GM23248 (cell line): Measurements from ENCODE around the gene ARID1B. TPM values are rescaled to one million over a fixed set of nuclear protein-coding genes. Genes with fewer than 3 reads are reported as not detected.

Source experiments
- DNase-seq: peaks from one replicate; pipeline ENCODE4 v3.0.0-alpha.2; 2015
- H2AFZ ChIP-seq: fragments of 200-600 bp; sonication (generic); 2 replicates; pipeline ENCODE4 v1.6.1; 2016; ENCODE audit warnings: antibody characterized with exemption
- H3F3A ChIP-seq: fragments of 200-600 bp; sonication (generic); 2 replicates; pipeline ENCODE4 v1.6.1; 2016; ENCODE audit warnings: mild to moderate bottlenecking, antibody characterized with exemption, mixed run types; ENCODE audit not compliant: insufficient read depth
- H3K27ac ChIP-seq: fragments of 200-600 bp; sonication (generic); 2 replicates; pipeline ENCODE4 v1.5.1; 2016; ENCODE audit warnings: mild to moderate bottlenecking
- H3K27me3 ChIP-seq: fragments of 200-600 bp; sonication (generic); replicated peaks from 2 replicates; pipeline ENCODE4 v1.6.1; 2016; ENCODE audit warnings: mild to moderate bottlenecking; ENCODE audit not compliant: insufficient read depth
- H3K36me3 ChIP-seq: fragments of 200-600 bp; sonication (generic); 2 replicates; pipeline ENCODE4 v1.6.1; 2016; ENCODE audit warnings: low read depth, mild to moderate bottlenecking
- H3K4me1 ChIP-seq: fragments of 200-600 bp; sonication (generic); 2 replicates; pipeline ENCODE4 v1.6.1; 2016; ENCODE audit warnings: mild to moderate bottlenecking; ENCODE audit not compliant: insufficient read depth
- H3K4me2 ChIP-seq: fragments of 200-600 bp; sonication (generic); one replicate; pipeline ENCODE4 v1.6.1; 2016; ENCODE audit warnings: mild to moderate bottlenecking; ENCODE audit not compliant: unreplicated experiment
- H3K4me3 ChIP-seq: fragments of 200-600 bp; sonication (generic); 2 replicates; pipeline ENCODE4 v1.5.1; 2016; ENCODE audit warnings: mild to moderate bottlenecking
- H3K79me2 ChIP-seq: fragments of 200-600 bp; sonication (generic); 2 replicates; pipeline ENCODE4 v1.6.1; 2016; ENCODE audit warnings: mild to moderate bottlenecking; ENCODE audit not compliant: insufficient read depth
- H3K9ac ChIP-seq: fragments of 200-600 bp; sonication (generic); 2 replicates; pipeline ENCODE4 v1.6.1; 2016; ENCODE audit warnings: mild to moderate bottlenecking
- H3K9me2 ChIP-seq: fragments of 200-600 bp; sonication (generic); 2 replicates; pipeline ENCODE4 v1.6.1; 2016; ENCODE audit warnings: mixed run types, mild to moderate bottlenecking, moderate library complexity; ENCODE audit not compliant: insufficient read depth
- H3K9me3 ChIP-seq: fragments of 200-600 bp; sonication (generic); one replicate; pipeline ENCODE4 v1.6.1; 2017; ENCODE audit warnings: low read depth
- H4K20me1 ChIP-seq: fragments of 200-600 bp; sonication (generic); 2 replicates; pipeline ENCODE4 v1.6.0; 2016; ENCODE audit not compliant: insufficient read depth
- EZH2 ChIP-seq: fragments of 200-600 bp; sonication (generic); IDR thresholded peaks from 2 replicates; pipeline ENCODE4 v1.6.1; 2018; ENCODE audit warnings: antibody characterized with exemption, mild to moderate bottlenecking; ENCODE audit not compliant: insufficient read depth, poor library complexity, severe bottlenecking
- EZH2phosphoT487 ChIP-seq: fragments of 200-600 bp; sonication (generic); IDR thresholded peaks from 2 replicates; pipeline ENCODE4 v1.6.1; 2018; ENCODE audit warnings: antibody characterized with exemption, moderate library complexity, mild to moderate bottlenecking, low read depth; ENCODE audit not compliant: insufficient read depth
- WGBS, 2 experiments: methylation state at CpG; one replicate each; pipeline ENCODE4 v1.1.6; 2015 to 2017; ENCODE audit warnings: low lambda C conversion rate in 2 of 2, low coverage in 1 of 2; ENCODE audit errors: missing lambda C conversion rate in 2 of 2; 5-methylcytosine and 5-hydroxymethylcytosine counted together
- in situ Hi-C: fragments of 300-500 bp; cut with MboI; formaldehyde crosslinking; loops from 2 replicates; pipeline ENCODE4 v1.15.0; 2020
- polyA plus RNA-seq: library from polyadenylated mRNA; unstranded; fragments of >200 nt; fragmentation: Nextera tagmentation; extraction: Ambion mirVana; gene quantifications from 2 replicates; pipeline ENCODE4 v1.2.1, GENCODE V29; 2016
- total RNA-seq: library from RNA; depleted of rRNA; stranded (reverse); fragments of >200 nt; shearing (Covaris generic); gene quantifications from 2 replicates; pipeline ENCODE4 v1.2.3, GENCODE V29; 2014

The ARID1B gene
- total and polyA plus RNA-seq, 2 experiments from 2014 or later: 19.3 to 21.2 TPM

DNA sequence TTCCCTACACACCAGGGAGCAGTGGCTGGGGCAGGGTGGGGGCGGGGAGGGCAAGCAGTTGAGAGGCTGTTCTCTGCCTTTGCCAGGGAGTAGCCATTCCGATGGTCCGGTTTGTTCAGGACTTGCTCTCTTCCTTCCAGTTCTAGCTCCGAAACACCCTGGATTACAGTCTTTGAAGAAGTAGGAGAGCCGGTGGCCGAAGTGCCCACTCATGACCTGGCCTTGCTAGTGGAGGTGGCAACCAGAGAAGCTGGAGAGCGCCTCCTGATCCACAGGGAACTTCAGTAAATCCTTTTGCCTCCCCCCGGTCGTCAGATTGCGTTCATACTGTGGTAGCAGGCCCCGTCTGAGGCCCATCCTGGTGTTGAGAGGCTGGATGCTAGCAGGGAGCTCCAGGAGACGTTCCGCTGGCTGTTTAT, 92.8 kb downstream of the ARID1B start:
- Histone ChIP-seq H3K4me1 (peaks cover 13% of the 10 kb centered on the region), H3K9ac (no peak overlapping the region), H3K4me3 (no peak overlapping the region), H3K4me2 (no peak overlapping the region), H4K20me1 (peaks cover 13% of the 10 kb centered on the region), H3K36me3 (0 out of 2 replicates have a peak, but pooled peaks cover 3% of the 10 kb centered on the region), H3K27ac (no peak overlapping the region), H3F3A (peaks cover 13% of the 10 kb centered on the region), H3K79me2 (peaks cover 100% of the 10 kb centered on the region), H3K27me3 (no peaks in the 10 kb centered on the region), H3K9me2 (no peaks in the 10 kb centered on the region), H2AFZ (no peak overlapping the region), H3K9me3 (no peaks in the 10 kb centered on the region)
- in situ Hi-C loops: no loop called here
- no peak for TF ChIP-seq EZH2phosphoT487
- TF ChIP-seq EZH2: no peak
- 70 to 75% methylated on average over 13 of the region's 13 CpGs for WGBS, 2 experiments
- no peak for DNase-seq

- Histone ChIP-seq H3K9me3 (no peaks in the 10 kb centered on the region), H3K79me2 (peaks cover 100% of the 10 kb centered on the region), H3K4me2 (no peak overlapping the region), H2AFZ (no peak overlapping the region), H3F3A (0 out of 2 replicates have a peak, but pooled peaks cover 6% of the 10 kb centered on the region), H3K27ac (no peak overlapping the region), H3K4me3 (no peak overlapping the region), H3K9me2 (no peaks in the 10 kb centered on the region), H4K20me1 (peaks cover 10% of the 10 kb centered on the region; the same call in 1 of the 2 replicates), H3K36me3 (0 out of 2 replicates have a peak, but pooled peaks cover 3% of the 10 kb centered on the region), H3K9ac (no peak overlapping the region), H3K27me3 (no peaks in the 10 kb centered on the region), H3K4me1 (peaks cover 13% of the 10 kb centered on the region)
- DNase-seq: no peak
- whole genome bisulfite sequencing, 2 experiments: 63 to 65% methylated on average over 5 of the region's 5 CpGs
- in situ Hi-C loops: no loop called here
- TF ChIP-seq EZH2 (no peak), EZH2phosphoT487 (no peak)
These were observed 93.9 kb downstream of the ARID1B start for GRCh38 chr6:156870924-156871539.

DNA sequence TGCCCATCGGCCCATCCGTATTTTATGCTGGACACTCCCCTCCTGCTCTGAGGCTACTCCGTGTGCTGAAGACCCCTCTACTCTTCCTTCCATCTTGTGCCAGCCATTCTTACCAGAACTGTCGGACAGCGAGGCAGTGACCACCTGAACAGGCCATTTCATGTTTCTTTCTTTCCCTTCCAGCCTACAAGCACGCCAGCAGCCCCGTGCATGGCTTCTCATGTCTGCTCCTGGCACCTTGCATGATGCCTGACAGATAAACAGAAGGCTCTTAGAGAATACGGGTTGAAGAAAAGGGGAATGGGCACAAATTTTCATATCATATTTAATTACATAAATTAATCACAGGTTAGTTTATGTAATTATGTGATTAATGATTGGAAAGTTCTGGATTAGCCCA, 95.7 kb downstream of the ARID1B start:
- Histone ChIP-seq H3K9me2 (no peaks in the 10 kb centered on the region), H3K9ac (no peak overlapping the region), H3F3A (no peaks in the 10 kb centered on the region), H3K36me3 (0 out of 2 replicates have a peak, but pooled peaks cover 3% of the 10 kb centered on the region), H3K27ac (no peak overlapping the region), H2AFZ (no peak overlapping the region), H3K79me2 (peaks cover 100% of the 10 kb centered on the region), H3K4me3 (no peak overlapping the region), H4K20me1 (peaks cover 10% of the 10 kb centered on the region; the same call in 1 of the 2 replicates), H3K4me2 (no peak overlapping the region), H3K4me1 (no peaks in the 10 kb centered on the region), H3K27me3 (no peaks in the 10 kb centered on the region), H3K9me3 (no peaks in the 10 kb centered on the region)
- no peak for DNase-seq
- 97 to 99% methylated on average over 8 of the region's 8 CpGs for WGBS, 2 experiments
- in situ Hi-C loops: no loop called here
- TF ChIP-seq EZH2: no peak
- TF ChIP-seq EZH2phosphoT487: no peak

GRCh38 chr6:156873654-156874380, 96.6 kb downstream of the ARID1B start:
- H3F3A ChIP-seq: no peaks in the 10 kb centered on the region
- 0 out of 2 replicates have a peak, but pooled peaks cover 3% of the 10 kb centered on the region for H3K36me3 ChIP-seq
- no peak overlapping the region for H3K9ac ChIP-seq
- no peaks in the 10 kb centered on the region for H3K9me2 ChIP-seq
- in situ Hi-C loops: no loop called here
- TF ChIP-seq EZH2phosphoT487 (no peak), EZH2 (no peak)
- H3K27me3 ChIP-seq: no peaks in the 10 kb centered on the region
- H3K79me2 ChIP-seq: peaks cover 100% of the 10 kb centered on the region
- H2AFZ ChIP-seq: no peak overlapping the region
- H3K4me1 ChIP-seq: no peaks in the 10 kb centered on the region
- WGBS, 2 experiments: 86 to 94% methylated on average over 10 of the region's 10 CpGs
- H3K27ac ChIP-seq: no peak overlapping the region
- no peak overlapping the region for H3K4me3 ChIP-seq
- DNase-seq: no peak
- H4K20me1 ChIP-seq: peaks cover 10% of the 10 kb centered on the region; the same call in 1 of the 2 replicates
- H3K9me3 ChIP-seq: no peaks in the 10 kb centered on the region
- H3K4me2 ChIP-seq: no peak overlapping the region
